Measurements from ENCODE around the gene RASGEF1B. TPM values are rescaled to one million over a fixed set of nuclear protein-coding genes. Genes with fewer than 3 reads are reported as not detected.

The RASGEF1B gene
- total and polyA plus RNA-seq, 9 of the 15 experiments (the other 6 are each of a cell fraction or from before 2014, with no cell fraction given), result 0.04 to 0.57 (median 0.22) TPM

DNA sequence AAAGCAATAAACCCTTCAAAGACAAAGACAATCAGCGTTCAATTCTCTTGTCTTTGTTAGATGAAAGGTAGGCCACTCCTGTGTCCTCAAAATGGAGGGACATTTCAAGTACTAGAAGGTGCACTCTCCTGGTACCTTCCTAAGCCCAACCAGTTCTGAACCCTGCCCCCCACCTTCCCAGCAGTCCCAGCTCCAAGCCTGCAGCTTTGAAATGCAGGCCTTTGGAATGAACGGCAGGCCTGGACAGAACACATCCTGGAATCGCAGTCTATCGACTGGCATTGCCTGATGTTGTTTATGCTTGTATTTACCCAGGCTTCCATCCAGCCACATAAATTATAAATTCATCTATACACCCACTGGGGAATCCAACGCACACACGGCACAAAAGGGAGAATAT is 47.4 kb downstream of the RASGEF1B start:
- no peak for DNase-seq (ENCODE audit: extremely low read depth in 1 of 4, low spot score in 3 of 4)
- no peak for ATAC-seq
- intact Hi-C loops (cut with micrococcal nuclease) (no loop called here), in situ Hi-C loops (cut with MboI) (no loop called here)
- FAIRE-seq, result no peak
- no peaks in the 10 kb centered on the region for H4K20me1 ChIP-seq (replicated peaks; ENCODE audit: control insufficient read depth, insufficient read depth, low read length)
- peaks cover 16 to 49% of the 10 kb centered on the region in 2 experiments for H3K4me1 ChIP-seq (replicated peaks in 1 of 2; ENCODE audit: control insufficient read depth in 2 of 2, insufficient read depth in 2 of 2, low read length in 2 of 2)
- ChIA-PET CTCF (ENCODE audit: low intra/inter-chr PET ratio) (interaction anchor here (1.2 kb wide), 1 partner anchor 18 kb away, joined by 3 read pairs; no protein-coding TSS in a partner anchor), POLR2A (no interaction called here)
- BruUV-seq (replicated peaks), result no TSS peak
- no peak overlapping the region for H3K27ac ChIP-seq (ENCODE audit: extremely low read depth, low read depth, low read length)
- H3K79me2 ChIP-seq (ENCODE audit: control insufficient read depth, insufficient read depth, low read length), result no peaks in the 10 kb centered on the region
- 84% methylated on average over 6 of the region's 6 CpGs for WGBS (ENCODE audit: insufficient coverage, low coverage, missing lambda C conversion rate)
- peak overlapping the region; percentile 52 for H2AFZ ChIP-seq (ENCODE audit: low read depth, low read length)
- H3K4me2 ChIP-seq (ENCODE audit: insufficient read depth, low read length), result no peak overlapping the region
- no peaks in the 10 kb centered on the region for H3K9me1 ChIP-seq (ENCODE audit: control insufficient read depth, insufficient read depth, low read length)
- no peak overlapping the region for H3K9ac ChIP-seq (ENCODE audit: insufficient read depth in 1 of 2, low read depth in 2 of 2, low read length in 2 of 2)
- H3K9me3 ChIP-seq (replicated peaks; ENCODE audit: control insufficient read depth, insufficient read depth, low read depth, low read length), result no peaks in the 10 kb centered on the region
- no peak overlapping the region for H3K4me3 ChIP-seq
- no peaks in the 10 kb centered on the region for H3K27me3 ChIP-seq (ENCODE audit: control insufficient read depth in 2 of 2, insufficient read depth in 2 of 2, low read length in 2 of 2)
- H3K36me3 ChIP-seq (ENCODE audit: control insufficient read depth, insufficient read depth, low read length), result no peaks in the 10 kb centered on the region
- TF ChIP-seq, protein P1, sequence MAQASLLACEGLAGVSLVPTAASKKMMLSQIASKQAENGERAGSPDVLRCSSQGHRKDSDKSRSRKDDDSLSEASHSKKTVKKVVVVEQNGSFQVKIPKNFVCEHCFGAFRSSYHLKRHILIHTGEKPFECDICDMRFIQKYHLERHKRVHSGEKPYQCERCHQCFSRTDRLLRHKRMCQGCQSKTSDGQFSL (CRISPR knock-in tag; IDR thresholded peaks at IDR 0.05), result no peak
- TF ChIP-seq, protein P1 (tag; IDR thresholded peaks at IDR 0.05), result no peak
- TF ChIP-seq TAF7 (tag; IDR thresholded peaks at IDR 0.05) (no peak), ELF4 (CRISPR knock-in tag; IDR thresholded peaks at IDR 0.05) (no peak), KAT7 (CRISPR knock-in tag; IDR thresholded peaks at IDR 0.05; ENCODE audit: borderline replicate concordance) (no peak), FUS (optimal IDR thresholded peaks at IDR 0.05; ENCODE audit: low read depth, low read length) (no peak), RBM15 (IDR thresholded peaks at IDR 0.05; ENCODE audit: insufficient read depth, low read length) (no peak), PHB (CRISPR knock-in tag; IDR thresholded peaks at IDR 0.05) (no peak), CAMTA2 (CRISPR knock-in tag; conservative IDR thresholded peaks at IDR 0.05) (no peak), CCNT2 (IDR thresholded peaks at IDR 0.05; ENCODE audit: borderline replicate concordance, extremely low read depth, insufficient read length, low read depth, low read length) (no peak)
- TF ChIP-seq, protein P2, sequence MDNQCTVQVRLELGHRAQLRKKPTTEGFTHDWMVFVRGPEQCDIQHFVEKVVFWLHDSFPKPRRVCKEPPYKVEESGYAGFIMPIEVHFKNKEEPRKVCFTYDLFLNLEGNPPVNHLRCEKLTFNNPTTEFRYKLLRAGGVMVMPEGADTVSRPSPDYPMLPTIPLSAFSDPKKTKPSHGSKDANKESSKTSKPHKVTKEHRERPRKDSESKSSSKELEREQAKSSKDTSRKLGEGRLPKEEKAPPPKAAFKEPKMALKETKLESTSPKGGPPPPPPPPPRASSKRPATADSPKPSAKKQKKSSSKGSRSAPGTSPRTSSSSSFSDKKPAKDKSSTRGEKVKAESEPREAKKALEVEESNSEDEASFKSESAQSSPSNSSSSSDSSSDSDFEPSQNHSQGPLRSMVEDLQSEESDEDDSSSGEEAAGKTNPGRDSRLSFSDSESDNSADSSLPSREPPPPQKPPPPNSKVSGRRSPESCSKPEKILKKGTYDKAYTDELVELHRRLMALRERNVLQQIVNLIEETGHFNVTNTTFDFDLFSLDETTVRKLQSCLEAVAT (IDR thresholded peaks at IDR 0.05), result no peak
- TF ChIP-seq, protein P3, sequence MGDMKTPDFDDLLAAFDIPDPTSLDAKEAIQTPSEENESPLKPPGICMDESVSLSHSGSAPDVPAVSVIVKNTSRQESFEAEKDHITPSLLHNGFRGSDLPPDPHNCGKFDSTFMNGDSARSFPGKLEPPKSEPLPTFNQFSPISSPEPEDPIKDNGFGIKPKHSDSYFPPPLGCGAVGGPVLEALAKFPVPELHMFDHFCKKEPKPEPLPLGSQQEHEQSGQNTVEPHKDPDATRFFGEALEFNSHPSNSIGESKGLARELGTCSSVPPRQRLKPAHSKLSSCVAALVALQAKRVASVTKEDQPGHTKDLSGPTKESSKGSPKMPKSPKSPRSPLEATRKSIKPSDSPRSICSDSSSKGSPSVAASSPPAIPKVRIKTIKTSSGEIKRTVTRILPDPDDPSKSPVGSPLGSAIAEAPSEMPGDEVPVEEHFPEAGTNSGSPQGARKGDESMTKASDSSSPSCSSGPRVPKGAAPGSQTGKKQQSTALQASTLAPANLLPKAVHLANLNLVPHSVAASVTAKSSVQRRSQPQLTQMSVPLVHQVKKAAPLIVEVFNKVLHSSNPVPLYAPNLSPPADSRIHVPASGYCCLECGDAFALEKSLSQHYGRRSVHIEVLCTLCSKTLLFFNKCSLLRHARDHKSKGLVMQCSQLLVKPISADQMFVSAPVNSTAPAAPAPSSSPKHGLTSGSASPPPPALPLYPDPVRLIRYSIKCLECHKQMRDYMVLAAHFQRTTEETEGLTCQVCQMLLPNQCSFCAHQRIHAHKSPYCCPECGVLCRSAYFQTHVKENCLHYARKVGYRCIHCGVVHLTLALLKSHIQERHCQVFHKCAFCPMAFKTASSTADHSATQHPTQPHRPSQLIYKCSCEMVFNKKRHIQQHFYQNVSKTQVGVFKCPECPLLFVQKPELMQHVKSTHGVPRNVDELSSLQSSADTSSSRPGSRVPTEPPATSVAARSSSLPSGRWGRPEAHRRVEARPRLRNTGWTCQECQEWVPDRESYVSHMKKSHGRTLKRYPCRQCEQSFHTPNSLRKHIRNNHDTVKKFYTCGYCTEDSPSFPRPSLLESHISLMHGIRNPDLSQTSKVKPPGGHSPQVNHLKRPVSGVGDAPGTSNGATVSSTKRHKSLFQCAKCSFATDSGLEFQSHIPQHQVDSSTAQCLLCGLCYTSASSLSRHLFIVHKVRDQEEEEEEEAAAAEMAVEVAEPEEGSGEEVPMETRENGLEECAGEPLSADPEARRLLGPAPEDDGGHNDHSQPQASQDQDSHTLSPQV (IDR thresholded peaks at IDR 0.05), result no peak
- TF ChIP-seq, protein P4, sequence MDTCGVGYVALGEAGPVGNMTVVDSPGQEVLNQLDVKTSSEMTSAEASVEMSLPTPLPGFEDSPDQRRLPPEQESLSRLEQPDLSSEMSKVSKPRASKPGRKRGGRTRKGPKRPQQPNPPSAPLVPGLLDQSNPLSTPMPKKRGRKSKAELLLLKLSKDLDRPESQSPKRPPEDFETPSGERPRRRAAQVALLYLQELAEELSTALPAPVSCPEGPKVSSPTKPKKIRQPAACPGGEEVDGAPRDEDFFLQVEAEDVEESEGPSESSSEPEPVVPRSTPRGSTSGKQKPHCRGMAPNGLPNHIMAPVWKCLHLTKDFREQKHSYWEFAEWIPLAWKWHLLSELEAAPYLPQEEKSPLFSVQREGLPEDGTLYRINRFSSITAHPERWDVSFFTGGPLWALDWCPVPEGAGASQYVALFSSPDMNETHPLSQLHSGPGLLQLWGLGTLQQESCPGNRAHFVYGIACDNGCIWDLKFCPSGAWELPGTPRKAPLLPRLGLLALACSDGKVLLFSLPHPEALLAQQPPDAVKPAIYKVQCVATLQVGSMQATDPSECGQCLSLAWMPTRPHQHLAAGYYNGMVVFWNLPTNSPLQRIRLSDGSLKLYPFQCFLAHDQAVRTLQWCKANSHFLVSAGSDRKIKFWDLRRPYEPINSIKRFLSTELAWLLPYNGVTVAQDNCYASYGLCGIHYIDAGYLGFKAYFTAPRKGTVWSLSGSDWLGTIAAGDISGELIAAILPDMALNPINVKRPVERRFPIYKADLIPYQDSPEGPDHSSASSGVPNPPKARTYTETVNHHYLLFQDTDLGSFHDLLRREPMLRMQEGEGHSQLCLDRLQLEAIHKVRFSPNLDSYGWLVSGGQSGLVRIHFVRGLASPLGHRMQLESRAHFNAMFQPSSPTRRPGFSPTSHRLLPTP (IDR thresholded peaks at IDR 0.05; ENCODE audit: borderline replicate concordance, extremely low read depth, insufficient read length), result no peak

Data from K562 (cell line).